ENCODE results near the gene CADPS2.
A peak's percentile ranks its signal among the peaks of the same experiment; 100 is the strongest.

Gene CADPS2

DNA sequence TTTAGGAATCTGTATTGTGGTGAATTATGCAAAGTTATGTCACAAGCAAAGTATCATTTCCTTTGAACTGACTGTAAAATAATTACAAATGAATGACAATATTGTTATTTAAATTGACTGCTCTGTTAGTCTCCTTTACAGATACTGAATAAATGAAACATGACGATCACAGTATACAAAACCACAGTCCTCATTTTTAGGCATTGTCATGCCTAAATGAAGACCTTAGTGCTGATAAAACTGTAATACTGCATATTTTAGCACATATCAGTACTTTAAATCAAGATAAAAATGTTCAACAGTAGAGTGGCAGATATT lies 542.0 kb downstream of the CADPS2 start:
- H3K79me1 ChIP-seq (ENCODE audit: low read depth, low read length): no peaks in the 10 kb centered on the region

DNA sequence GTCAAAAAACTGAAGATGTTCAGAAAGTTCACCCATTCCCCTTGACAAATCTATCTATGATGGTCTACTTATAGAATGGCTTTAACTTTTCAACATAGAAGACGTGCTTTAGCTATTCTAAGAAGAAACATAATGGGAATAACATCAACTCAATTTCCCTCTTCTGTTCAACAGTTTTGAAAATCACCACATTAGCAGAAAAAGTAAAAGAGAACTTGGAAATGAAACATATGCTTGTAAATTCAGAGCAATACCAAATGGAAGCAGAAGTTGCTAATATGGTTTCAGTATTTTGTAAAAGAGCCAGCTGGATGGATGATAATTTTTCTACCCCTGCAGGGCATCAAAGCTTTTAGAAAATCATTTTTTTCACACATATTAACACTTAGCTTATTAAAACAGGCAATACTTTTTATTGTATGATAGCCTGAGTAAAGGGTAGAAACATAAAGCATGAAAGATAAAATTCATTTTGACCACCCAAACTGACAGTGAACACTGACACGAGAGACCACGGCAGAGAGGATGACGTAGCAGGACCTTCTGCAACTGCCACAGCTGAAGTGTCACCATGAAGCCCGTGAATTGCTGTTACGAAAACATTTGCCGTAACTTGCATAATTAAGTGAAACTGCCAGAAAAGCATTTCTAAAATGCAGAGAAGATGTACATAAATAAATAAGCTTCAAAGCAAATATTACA lies 542.5 kb downstream of the CADPS2 start:
- no CpG with 5 or more reads among the region's 7 CpGs for WGBS, 2 donors (ENCODE audit: extremely low coverage in 2 of 2, insufficient read length in 2 of 2, insufficient replicate concordance in 1 of 2)
- no peak overlapping the region for H3K9ac ChIP-seq (ENCODE audit: low read depth, low read length, poor library complexity)

More for the DNA sequence above, 542.0 kb downstream of the CADPS2 start:
- Histone ChIP-seq H3K36me3 (replicated peaks in 1 of 2; ENCODE audit: control insufficient read depth in 2 of 2, insufficient read depth in 2 of 2, low read length in 2 of 2) (no peaks in the 10 kb centered on the region), H3K4me3 (ENCODE audit: low read length in 2 of 2) (no peak overlapping the region), H3K27ac (replicated peaks; ENCODE audit: low read length) (no peak overlapping the region), H3K14ac (ENCODE audit: low read length) (no peak overlapping the region), H3K4ac (ENCODE audit: low read length) (no peak overlapping the region), H4K8ac (ENCODE audit: low read depth, low read length) (no peak overlapping the region), H2BK5ac (ENCODE audit: low read length) (no peak overlapping the region), H2BK12ac (ENCODE audit: low read length) (no peak overlapping the region), H3K9ac (ENCODE audit: low read depth, low read length, poor library complexity) (no peak overlapping the region), H2BK15ac (ENCODE audit: low read length) (no peak overlapping the region), H2BK120ac (ENCODE audit: low read depth, low read length) (no peak overlapping the region), H3K9me3 (replicated peaks in 1 of 2; ENCODE audit: control insufficient read depth in 2 of 2, insufficient read depth in 1 of 2, low read depth in 1 of 2, low read length in 2 of 2) (no peaks in the 10 kb centered on the region), H3K4me1 (ENCODE audit: control insufficient read depth in 2 of 2, insufficient read depth in 1 of 2, low read depth in 1 of 2, low read length in 2 of 2) (peaks cover 0 to 2% of the 10 kb centered on the region in 2 donors), H4K91ac (ENCODE audit: low read depth, low read length, poor library complexity) (no peak overlapping the region), H3K4me2 (ENCODE audit: insufficient read depth, low read length, poor library complexity, severe bottlenecking) (no peak overlapping the region), H3K27me3 (ENCODE audit: control insufficient read depth in 3 of 3, insufficient read depth in 3 of 3, low read depth in 1 of 3, low read length in 3 of 3) (no peaks in the 10 kb centered on the region), H2AK5ac (ENCODE audit: low read depth, low read length) (no peak overlapping the region), H3K23ac (ENCODE audit: low read depth, low read length, poor library complexity) (no peak overlapping the region), H2AFZ (ENCODE audit: low read length) (no peak overlapping the region), H3K18ac (ENCODE audit: low read length) (no peak overlapping the region)
- DNase-seq (ENCODE audit: low spot score): no peak
- no CpG with 5 or more reads among the region's 1 CpG for WGBS, 2 donors (ENCODE audit: extremely low coverage in 2 of 2, insufficient read length in 2 of 2, insufficient replicate concordance in 1 of 2)

GRCh38 chr7:122340427-122340826 lies 545.8 kb downstream of the CADPS2 start:
- H3K4me2 ChIP-seq (ENCODE audit: insufficient read depth, low read length, poor library complexity, severe bottlenecking): no peak overlapping the region
- no peak overlapping the region for H3K4ac ChIP-seq (ENCODE audit: low read length)
- H2BK15ac ChIP-seq (ENCODE audit: low read length): no peak overlapping the region
- peaks cover 2 to 9% of the 10 kb centered on the region in 2 donors for H3K4me1 ChIP-seq (ENCODE audit: control insufficient read depth in 2 of 2, insufficient read depth in 1 of 2, low read depth in 1 of 2, low read length in 2 of 2)
- no peaks in the 10 kb centered on the region for H3K27me3 ChIP-seq (ENCODE audit: control insufficient read depth in 3 of 3, insufficient read depth in 3 of 3, low read depth in 1 of 3, low read length in 3 of 3)
- H3K23ac ChIP-seq (ENCODE audit: low read depth, low read length, poor library complexity): no peak overlapping the region
- no peak overlapping the region for H3K27ac ChIP-seq (replicated peaks; ENCODE audit: low read length)
- H3K4me3 ChIP-seq (ENCODE audit: low read length in 2 of 2): no peak overlapping the region
- no peak overlapping the region for H4K91ac ChIP-seq (ENCODE audit: low read depth, low read length, poor library complexity)
- H2BK12ac ChIP-seq (ENCODE audit: low read length): no peak overlapping the region
- H3K79me1 ChIP-seq (ENCODE audit: low read depth, low read length): no peaks in the 10 kb centered on the region
- no peaks in the 10 kb centered on the region for H3K9me3 ChIP-seq (replicated peaks in 1 of 2; ENCODE audit: control insufficient read depth in 2 of 2, insufficient read depth in 1 of 2, low read depth in 1 of 2, low read length in 2 of 2)
- no peak overlapping the region for H3K18ac ChIP-seq (ENCODE audit: low read length)
- no peak for DNase-seq (ENCODE audit: low spot score)
- no CpG with 5 or more reads among the region's 1 CpG for WGBS, 2 donors (ENCODE audit: extremely low coverage in 2 of 2, insufficient read length in 2 of 2, insufficient replicate concordance in 1 of 2)
- H3K36me3 ChIP-seq (replicated peaks in 1 of 2; ENCODE audit: control insufficient read depth in 2 of 2, insufficient read depth in 2 of 2, low read length in 2 of 2): no peaks in the 10 kb centered on the region
- H3K9ac ChIP-seq (ENCODE audit: low read depth, low read length, poor library complexity): no peak overlapping the region
- no peak overlapping the region for H4K8ac ChIP-seq (ENCODE audit: low read depth, low read length)
- no peak overlapping the region for H2BK5ac ChIP-seq (ENCODE audit: low read length)
- no peak overlapping the region for H2AK5ac ChIP-seq (ENCODE audit: low read depth, low read length)
- no peak overlapping the region for H2AFZ ChIP-seq (ENCODE audit: low read length)
- no peak overlapping the region for H3K14ac ChIP-seq (ENCODE audit: low read length)
- H2BK120ac ChIP-seq (ENCODE audit: low read depth, low read length): no peak overlapping the region

More for the DNA sequence above, 542.5 kb downstream of the CADPS2 start:
- no peak overlapping the region for H2AFZ ChIP-seq (ENCODE audit: low read length)
- no peak overlapping the region for H4K91ac ChIP-seq (ENCODE audit: low read depth, low read length, poor library complexity)
- no peaks in the 10 kb centered on the region for H3K27me3 ChIP-seq (ENCODE audit: control insufficient read depth in 3 of 3, insufficient read depth in 3 of 3, low read depth in 1 of 3, low read length in 3 of 3)
- peaks cover 0 to 2% of the 10 kb centered on the region in 2 donors for H3K4me1 ChIP-seq (ENCODE audit: control insufficient read depth in 2 of 2, insufficient read depth in 1 of 2, low read depth in 1 of 2, low read length in 2 of 2)
- no peaks in the 10 kb centered on the region for H3K79me1 ChIP-seq (ENCODE audit: low read depth, low read length)
- H3K36me3 ChIP-seq (replicated peaks in 1 of 2; ENCODE audit: control insufficient read depth in 2 of 2, insufficient read depth in 2 of 2, low read length in 2 of 2): no peaks in the 10 kb centered on the region
- H3K23ac ChIP-seq (ENCODE audit: low read depth, low read length, poor library complexity): no peak overlapping the region
- H2AK5ac ChIP-seq (ENCODE audit: low read depth, low read length): no peak overlapping the region
- no peaks in the 10 kb centered on the region for H3K9me3 ChIP-seq (replicated peaks in 1 of 2; ENCODE audit: control insufficient read depth in 2 of 2, insufficient read depth in 1 of 2, low read depth in 1 of 2, low read length in 2 of 2)
- H3K27ac ChIP-seq (replicated peaks; ENCODE audit: low read length): no peak overlapping the region
- H3K4me3 ChIP-seq (ENCODE audit: low read length in 2 of 2): no peak overlapping the region
- no peak overlapping the region for H3K4me2 ChIP-seq (ENCODE audit: insufficient read depth, low read length, poor library complexity, severe bottlenecking)
- H3K18ac ChIP-seq (ENCODE audit: low read length): peak overlapping the region; percentile 72
- H3K4ac ChIP-seq (ENCODE audit: low read length): no peak overlapping the region
- no peak overlapping the region for H4K8ac ChIP-seq (ENCODE audit: low read depth, low read length)
- H2BK15ac ChIP-seq (ENCODE audit: low read length): no peak overlapping the region
- no peak overlapping the region for H2BK5ac ChIP-seq (ENCODE audit: low read length)
- DNase-seq (ENCODE audit: low spot score): no peak
- H2BK120ac ChIP-seq (ENCODE audit: low read depth, low read length): no peak overlapping the region
- H2BK12ac ChIP-seq (ENCODE audit: low read length): no peak overlapping the region
- no peak overlapping the region for H3K14ac ChIP-seq (ENCODE audit: low read length)

DNA sequence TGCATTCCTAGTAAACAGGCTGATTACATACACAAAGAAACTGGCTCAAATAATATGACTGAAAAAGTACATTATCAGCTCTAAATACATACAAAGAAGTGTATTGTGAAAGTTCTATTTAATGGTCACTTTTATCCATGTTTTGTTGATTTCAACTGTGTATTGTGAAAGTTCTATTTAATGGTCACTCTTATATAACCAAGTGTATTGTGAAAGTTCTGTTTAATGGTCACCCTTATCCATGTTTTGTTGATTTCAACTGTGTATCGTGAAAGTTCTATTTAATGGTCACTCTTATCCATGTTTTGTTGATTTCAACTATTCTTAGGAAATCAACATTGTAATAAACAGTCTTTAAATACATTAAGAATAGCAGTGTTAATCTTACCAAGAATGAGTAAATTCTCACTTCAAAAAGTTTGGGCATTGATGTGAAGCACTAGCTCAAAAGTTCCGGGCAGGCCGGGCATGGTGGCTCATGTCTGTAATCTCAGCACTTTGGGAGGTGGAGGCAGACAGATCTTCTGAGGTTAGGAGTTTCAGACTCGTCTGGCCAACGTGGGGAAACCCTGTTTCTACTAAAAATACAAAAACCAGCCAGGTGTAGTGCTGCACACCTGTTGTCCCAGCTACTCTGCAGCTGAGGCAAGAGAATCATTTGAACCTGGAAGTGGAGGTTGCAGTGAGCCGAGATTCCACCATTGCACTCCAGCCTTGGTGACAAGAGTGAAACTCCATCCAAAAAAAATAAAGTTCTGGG lies 546.9 kb downstream of the CADPS2 start:
- Histone ChIP-seq H3K4me1 (ENCODE audit: control insufficient read depth in 2 of 2, insufficient read depth in 1 of 2, low read depth in 1 of 2, low read length in 2 of 2) (peaks cover 2 to 9% of the 10 kb centered on the region in 2 donors), H3K36me3 (replicated peaks in 1 of 2; ENCODE audit: control insufficient read depth in 2 of 2, insufficient read depth in 2 of 2, low read length in 2 of 2) (no peaks in the 10 kb centered on the region), H2AK5ac (ENCODE audit: low read depth, low read length) (peak overlapping the region; percentile 54), H3K27me3 (ENCODE audit: control insufficient read depth in 3 of 3, insufficient read depth in 3 of 3, low read depth in 1 of 3, low read length in 3 of 3) (no peaks in the 10 kb centered on the region), H3K18ac (ENCODE audit: low read length) (peak overlapping the region; percentile 61), H3K79me1 (ENCODE audit: low read depth, low read length) (no peaks in the 10 kb centered on the region), H2BK15ac (ENCODE audit: low read length) (no peak overlapping the region), H3K4ac (ENCODE audit: low read length) (no peak overlapping the region), H2BK12ac (ENCODE audit: low read length) (peak overlapping the region; percentile 33), H4K91ac (ENCODE audit: low read depth, low read length, poor library complexity) (no peak overlapping the region), H2BK5ac (ENCODE audit: low read length) (no peak overlapping the region), H3K14ac (ENCODE audit: low read length) (no peak overlapping the region), H2BK120ac (ENCODE audit: low read depth, low read length) (no peak overlapping the region), H3K9ac (ENCODE audit: low read depth, low read length, poor library complexity) (no peak overlapping the region), H3K27ac (replicated peaks; ENCODE audit: low read length) (peak overlapping the region; percentile 72), H3K23ac (ENCODE audit: low read depth, low read length, poor library complexity) (no peak overlapping the region), H3K4me2 (ENCODE audit: insufficient read depth, low read length, poor library complexity, severe bottlenecking) (no peak overlapping the region), H3K4me3 (ENCODE audit: low read length in 2 of 2) (no peak overlapping the region), H4K8ac (ENCODE audit: low read depth, low read length) (no peak overlapping the region), H3K9me3 (replicated peaks in 1 of 2; ENCODE audit: control insufficient read depth in 2 of 2, insufficient read depth in 1 of 2, low read depth in 1 of 2, low read length in 2 of 2) (no peaks in the 10 kb centered on the region), H2AFZ (ENCODE audit: low read length) (no peak overlapping the region)
- DNase-seq (ENCODE audit: low spot score): no peak
- no CpG with 5 or more reads among the region's 6 CpGs for WGBS, 2 donors (ENCODE audit: extremely low coverage in 2 of 2, insufficient read length in 2 of 2, insufficient replicate concordance in 1 of 2)
